SJCRH30 (cell line): Measurements from ENCODE around the gene PXN. TPM values are rescaled to one million over a fixed set of nuclear protein-coding genes. Genes with fewer than 3 reads are reported as not detected.
A peak's percentile ranks its signal among the peaks of the same experiment; 100 is the strongest.

Experiments used
- DNase-seq, 2 experiments: peaks; one replicate each; pipeline ENCODE4 v3.0.0-alpha.2; 2015 to 2020
- H3K27ac ChIP-seq: fragments of 250-450 bp; sonication (Bioruptor Pico); 2 replicates; pipeline ENCODE4 v1.5.1; 2020; ENCODE audit warnings: mild to moderate bottlenecking, moderate library complexity
- H3K27me3 ChIP-seq: fragments of 250-450 bp; sonication (Bioruptor Pico); 2 replicates; pipeline ENCODE4 v1.5.1; 2020; ENCODE audit warnings: mild to moderate bottlenecking, moderate library complexity
- H3K36me3 ChIP-seq: fragments of 250-450 bp; sonication (Bioruptor Pico); 2 replicates; pipeline ENCODE4 v1.5.1; 2020; ENCODE audit warnings: mild to moderate bottlenecking, moderate library complexity
- H3K4me1 ChIP-seq: fragments of 250-450 bp; sonication (Bioruptor Pico); 2 replicates; pipeline ENCODE4 v1.5.1; 2020; ENCODE audit warnings: mild to moderate bottlenecking, moderate library complexity
- H3K4me3 ChIP-seq: fragments of 250-450 bp; sonication (Bioruptor Pico); 2 replicates; pipeline ENCODE4 v1.5.1; 2020; ENCODE audit warnings: mild to moderate bottlenecking, moderate library complexity
- H3K9me3 ChIP-seq: fragments of 250-450 bp; sonication (Bioruptor Pico); replicated peaks from 2 replicates; pipeline ENCODE4 v1.5.1; 2020; ENCODE audit warnings: mild to moderate bottlenecking, moderate library complexity
- total RNA-seq: library from RNA; depleted of rRNA; stranded (reverse); fragments of >200 nt; shearing (Covaris generic); gene quantifications from 2 replicates; pipeline ENCODE4 v1.2.3, GENCODE V29; 2014

Gene PXN
- total RNA-seq, 1 experiment from 2014 or later, result 29.7 TPM

- peak; percentile 88 to 91 for DNase-seq
Observed at GRCh38 chr12:120228291-120229070, 37.0 kb downstream of the PXN start.

GRCh38 chr12:120228041-120228290, 37.6 kb downstream of the PXN start:
- DNase-seq, result no peak
- no peak overlapping the region for H3K4me3 ChIP-seq
- H3K27ac ChIP-seq, result no peak overlapping the region
- H3K36me3 ChIP-seq, result 0 out of 2 replicates have a peak, but pooled peaks cover 1% of the 10 kb centered on the region
- no peaks in the 10 kb centered on the region for H3K9me3 ChIP-seq
- H3K4me1 ChIP-seq, result peaks cover 55% of the 10 kb centered on the region
- no peaks in the 10 kb centered on the region for H3K27me3 ChIP-seq

More at GRCh38 chr12:120228291-120229070, 37.0 kb downstream of the PXN start:
- H3K27ac ChIP-seq, result peak overlapping the region; percentile 98
- no peaks in the 10 kb centered on the region for H3K27me3 ChIP-seq
- H3K4me3 ChIP-seq, result no peak overlapping the region
- peaks cover 58% of the 10 kb centered on the region for H3K4me1 ChIP-seq
- H3K9me3 ChIP-seq, result no peaks in the 10 kb centered on the region
- no peaks in the 10 kb centered on the region for H3K36me3 ChIP-seq

- no peaks in the 10 kb centered on the region for H3K9me3 ChIP-seq
- H3K36me3 ChIP-seq, result 0 out of 2 replicates have a peak, but pooled peaks cover 2% of the 10 kb centered on the region
- no peak for DNase-seq
- H3K4me3 ChIP-seq, result no peak overlapping the region
- no peaks in the 10 kb centered on the region for H3K27me3 ChIP-seq
- H3K27ac ChIP-seq, result no peak overlapping the region
- peaks cover 50% of the 10 kb centered on the region for H3K4me1 ChIP-seq
Observed at GRCh38 chr12:120227233-120228040, 38.1 kb downstream of the PXN start.

- peaks cover 36% of the 10 kb centered on the region for H3K4me1 ChIP-seq
- 0 out of 2 replicates have a peak, but pooled peaks cover 2% of the 10 kb centered on the region for H3K36me3 ChIP-seq
- H3K4me3 ChIP-seq, result no peak overlapping the region
- no peak for DNase-seq
- H3K27me3 ChIP-seq, result no peaks in the 10 kb centered on the region
- H3K9me3 ChIP-seq, result no peaks in the 10 kb centered on the region
- H3K27ac ChIP-seq, result no peak overlapping the region
Observed at GRCh38 chr12:120225852-120226640, 39.5 kb downstream of the PXN start.

- Histone ChIP-seq H3K4me3 (no peak overlapping the region), H3K4me1 (peaks cover 30% of the 10 kb centered on the region), H3K36me3 (0 out of 2 replicates have a peak, but pooled peaks cover 2% of the 10 kb centered on the region), H3K9me3 (no peaks in the 10 kb centered on the region), H3K27me3 (no peaks in the 10 kb centered on the region), H3K27ac (no peak overlapping the region)
- no peak for DNase-seq
Observed at GRCh38 chr12:120225200-120225558, 40.4 kb downstream of the PXN start.

GRCh38 chr12:120224304-120225199, 41.0 kb downstream of the PXN start:
- Histone ChIP-seq H3K9me3 (no peaks in the 10 kb centered on the region), H3K4me1 (peaks cover 23% of the 10 kb centered on the region), H3K27me3 (no peaks in the 10 kb centered on the region), H3K4me3 (no peak overlapping the region), H3K27ac (no peak overlapping the region), H3K36me3 (0 out of 2 replicates have a peak, but pooled peaks cover 2% of the 10 kb centered on the region)
- no peak for DNase-seq

GRCh38 chr12:120223458-120224303, 41.8 kb downstream of the PXN start:
- peaks cover 6% of the 10 kb centered on the region for H3K36me3 ChIP-seq
- no peaks in the 10 kb centered on the region for H3K27me3 ChIP-seq
- DNase-seq, result no peak
- no peak overlapping the region for H3K27ac ChIP-seq
- peaks cover 15% of the 10 kb centered on the region; the same call in 1 of the 2 replicates for H3K4me1 ChIP-seq
- no peaks in the 10 kb centered on the region for H3K9me3 ChIP-seq
- no peak overlapping the region for H3K4me3 ChIP-seq

- Histone ChIP-seq H3K4me3 (no peak overlapping the region), H3K9me3 (no peaks in the 10 kb centered on the region), H3K27me3 (no peaks in the 10 kb centered on the region), H3K36me3 (peaks cover 9% of the 10 kb centered on the region), H3K4me1 (peaks cover 7% of the 10 kb centered on the region; the same call in 1 of the 2 replicates), H3K27ac (no peak overlapping the region)
- no peak for DNase-seq
Observed at GRCh38 chr12:120222288-120222832, 43.2 kb downstream of the PXN start.

- no peak overlapping the region for H3K4me3 ChIP-seq
- H3K36me3 ChIP-seq, result peaks cover 9% of the 10 kb centered on the region
- DNase-seq, result no peak
- H3K9me3 ChIP-seq, result no peaks in the 10 kb centered on the region
- H3K27ac ChIP-seq, result no peak overlapping the region
- peaks cover 7% of the 10 kb centered on the region; the same call in 1 of the 2 replicates for H3K4me1 ChIP-seq
- H3K27me3 ChIP-seq, result no peaks in the 10 kb centered on the region
Observed at GRCh38 chr12:120221576-120221900, 44.0 kb downstream of the PXN start.

GRCh38 chr12:120220838-120221575, 44.5 kb downstream of the PXN start:
- H3K36me3 ChIP-seq, result peaks cover 9% of the 10 kb centered on the region
- no peaks in the 10 kb centered on the region for H3K9me3 ChIP-seq
- peaks cover 7% of the 10 kb centered on the region; the same call in 1 of the 2 replicates for H3K4me1 ChIP-seq
- H3K4me3 ChIP-seq, result no peak overlapping the region
- H3K27ac ChIP-seq, result no peak overlapping the region
- no peaks in the 10 kb centered on the region for H3K27me3 ChIP-seq
- no peak for DNase-seq

GRCh38 chr12:120218680-120219606, 46.6 kb downstream of the PXN start:
- peaks cover 14% of the 10 kb centered on the region for H3K36me3 ChIP-seq
- H3K4me1 ChIP-seq, result no peaks in the 10 kb centered on the region
- no peak overlapping the region for H3K4me3 ChIP-seq
- DNase-seq, result no peak
- H3K27me3 ChIP-seq, result no peaks in the 10 kb centered on the region
- no peaks in the 10 kb centered on the region for H3K9me3 ChIP-seq
- H3K27ac ChIP-seq, result no peak overlapping the region
